CD4-positive, alpha-beta T cell treated with Interleukin-15 for 1 hour (primary cell): ENCODE results near the gene METTL23.
A peak's percentile ranks its signal among the peaks of the same experiment; 100 is the strongest.
"Not testable (repeated sequence)": the region's sequence is repeated elsewhere in the genome, so short reads cannot be mapped to it uniquely, and the experiment has no call there.

Experiments
- DNase-seq: peaks from one replicate; pipeline ENCODE4 v3.0.0-alpha.2; 2020

Gene METTL23

DNA sequence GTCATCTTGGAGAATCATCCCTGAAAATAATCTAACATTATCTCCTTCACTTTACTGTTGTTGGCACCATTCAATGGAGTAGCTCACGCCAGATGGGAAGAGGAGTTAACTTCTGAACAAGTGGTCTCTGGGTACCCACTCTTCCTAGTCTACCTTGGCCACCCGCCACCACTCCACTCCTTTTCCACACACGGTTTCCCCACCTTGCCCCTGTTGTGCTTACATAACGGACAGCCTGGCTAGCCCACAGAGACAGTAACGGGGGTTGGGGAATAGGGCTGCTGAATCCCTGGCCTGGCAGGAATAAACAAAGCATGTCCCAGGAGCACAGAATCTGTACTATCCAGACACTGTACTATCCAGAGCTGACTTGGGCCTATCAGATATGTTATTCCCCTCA is 12.3 kb upstream of the METTL23 start:
- DNase-seq, result no peak

GRCh38 chr17:76714822-76715495 is 11.7 kb upstream of the METTL23 start:
- DNase-seq, result peak; percentile 60

DNA sequence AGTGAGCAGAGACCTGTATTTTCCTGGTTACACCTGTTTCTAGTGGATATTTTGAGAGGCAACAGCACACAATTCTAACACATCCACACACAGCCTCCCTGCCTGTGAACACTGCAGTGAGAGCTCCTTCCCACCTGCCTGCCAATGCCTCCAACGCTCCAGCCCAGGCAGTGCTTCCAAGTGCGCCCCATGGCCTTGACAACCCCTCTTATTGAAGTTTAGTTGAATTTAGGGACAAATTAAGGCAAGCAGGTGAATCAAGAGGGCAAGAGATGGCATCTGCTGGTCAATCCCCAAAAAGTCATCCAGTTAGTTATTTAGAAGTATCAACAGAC is 11.2 kb upstream of the METTL23 start:
- DNase-seq, result no peak

GRCh38 chr17:76716146-76716838 is 10.3 kb upstream of the METTL23 start:
- DNase-seq, result peak; percentile 89

DNA sequence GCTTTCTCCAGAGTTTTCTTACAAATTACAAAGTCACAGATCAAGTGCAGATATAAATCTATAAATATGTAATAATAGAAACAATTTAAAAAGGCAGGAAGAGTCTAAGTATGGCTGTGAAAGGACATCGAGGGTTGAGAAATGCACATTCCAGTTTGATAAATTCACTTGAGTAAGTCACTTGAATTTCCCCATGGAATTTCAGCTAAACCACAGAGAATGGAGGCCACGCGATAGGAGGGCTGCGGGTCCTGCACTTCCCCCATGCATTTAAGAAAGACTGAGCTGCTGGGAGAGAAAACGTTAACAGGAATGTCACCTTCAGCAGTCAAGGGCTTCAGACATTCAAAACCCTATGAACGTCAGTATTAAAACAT is 9.8 kb upstream of the METTL23 start:
- no peak for DNase-seq

DNA sequence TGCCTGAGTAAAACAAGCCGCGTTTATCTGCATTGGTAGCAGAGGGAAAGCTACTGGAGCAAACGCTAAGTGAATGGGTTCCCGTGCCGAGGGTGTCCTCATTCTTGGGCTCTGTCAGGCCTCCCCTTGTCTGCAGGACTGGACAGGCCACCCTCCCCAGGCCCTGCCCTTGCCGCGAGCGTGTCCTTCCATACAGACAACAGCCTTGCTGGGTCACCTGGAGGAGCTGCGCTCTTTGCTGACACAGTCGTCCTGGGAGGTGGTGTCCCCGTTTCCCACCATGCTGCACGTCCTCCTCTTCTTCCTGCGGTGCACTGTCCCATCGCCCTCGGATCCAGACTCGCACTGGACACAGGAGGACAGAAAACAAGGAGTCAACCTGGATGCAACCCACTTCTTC is 8.1 kb upstream of the METTL23 start:
- no peak for DNase-seq

DNA sequence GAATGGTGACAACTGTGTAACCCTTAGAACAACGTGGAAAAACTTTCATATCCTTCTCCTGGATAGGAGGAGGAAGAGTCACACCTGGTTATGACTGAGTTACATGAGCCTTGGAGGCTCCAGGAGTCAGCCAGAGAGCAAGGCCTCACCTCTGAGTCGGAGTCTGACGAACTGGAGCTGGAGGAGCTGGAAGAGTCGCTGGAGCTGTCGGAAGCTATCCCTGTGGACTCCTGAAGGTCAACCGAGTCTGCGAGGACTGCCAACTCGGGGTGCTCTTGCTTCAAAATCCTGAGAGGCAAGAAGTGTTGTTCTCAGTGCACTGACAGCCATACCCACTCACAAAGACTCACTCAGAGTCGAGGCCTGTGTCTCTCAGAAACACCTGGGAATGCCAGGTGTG is 6.4 kb upstream of the METTL23 start:
- DNase-seq, result no peak

- no peak for DNase-seq
Observed at GRCh38 chr17:76720941-76721340, 5.7 kb upstream of the METTL23 start.

DNA sequence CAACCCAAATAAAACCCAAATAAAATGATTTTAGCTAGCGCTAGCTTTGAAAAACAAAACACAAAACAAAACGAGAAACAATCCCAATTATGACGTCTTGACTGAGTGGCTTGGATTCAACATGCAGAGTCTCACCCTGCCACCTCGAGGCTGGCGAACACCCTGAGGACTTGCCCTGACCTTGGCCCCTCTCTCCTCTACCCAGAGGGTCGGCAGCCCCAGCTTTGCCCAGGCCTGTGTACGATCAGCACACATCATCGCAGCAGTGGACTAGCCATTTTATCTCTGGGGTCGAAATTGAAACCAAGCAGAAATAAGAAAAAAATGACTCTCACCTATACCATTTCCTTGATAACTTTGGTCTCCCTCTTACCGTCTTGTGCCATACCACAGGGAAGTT is 5.2 kb upstream of the METTL23 start:
- DNase-seq, result no peak

DNA sequence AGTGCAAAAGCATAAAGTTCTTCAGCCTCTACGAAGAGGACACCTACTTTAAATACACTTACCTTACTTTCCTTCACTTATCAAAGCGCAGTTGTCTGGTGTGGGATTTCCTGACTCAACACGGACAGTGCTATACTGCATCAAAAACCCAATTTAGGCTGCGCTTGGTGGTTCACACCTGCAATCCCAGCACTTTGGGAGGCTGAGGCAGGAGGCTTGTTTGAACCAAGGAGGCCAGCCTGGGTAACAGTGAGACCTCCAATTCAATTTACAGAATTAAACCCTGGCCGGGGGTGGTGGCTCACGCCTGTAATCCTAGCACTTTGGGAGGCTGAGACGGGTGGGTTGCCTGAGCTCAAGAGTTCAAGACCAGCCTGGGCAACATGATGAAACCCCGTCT is 4.4 kb upstream of the METTL23 start:
- DNase-seq, result no peak

- DNase-seq, result not testable (repeated sequence)
Observed at GRCh38 chr17:76722977-76723376, 3.7 kb upstream of the METTL23 start.

- DNase-seq, result no peak
Observed at GRCh38 chr17:76723812-76724211, 2.8 kb upstream of the METTL23 start.

GRCh38 chr17:76725580-76726230 is 934 bp upstream of the METTL23 start:
- peak; percentile 79 for DNase-seq

- DNase-seq, result peak; percentile 97
Observed at GRCh38 chr17:76726231-76726775, 336 bp upstream of the METTL23 start, which contains the start of gene JMJD6. TSS of gene JMJD6 (minus strand) at chr17:76726606. CDS start at chr17:76726475, 131 bp downstream.

GRCh38 chr17:76727745-76728456 is 1.3 kb downstream of the METTL23 start:
- DNase-seq, result no peak

DNA sequence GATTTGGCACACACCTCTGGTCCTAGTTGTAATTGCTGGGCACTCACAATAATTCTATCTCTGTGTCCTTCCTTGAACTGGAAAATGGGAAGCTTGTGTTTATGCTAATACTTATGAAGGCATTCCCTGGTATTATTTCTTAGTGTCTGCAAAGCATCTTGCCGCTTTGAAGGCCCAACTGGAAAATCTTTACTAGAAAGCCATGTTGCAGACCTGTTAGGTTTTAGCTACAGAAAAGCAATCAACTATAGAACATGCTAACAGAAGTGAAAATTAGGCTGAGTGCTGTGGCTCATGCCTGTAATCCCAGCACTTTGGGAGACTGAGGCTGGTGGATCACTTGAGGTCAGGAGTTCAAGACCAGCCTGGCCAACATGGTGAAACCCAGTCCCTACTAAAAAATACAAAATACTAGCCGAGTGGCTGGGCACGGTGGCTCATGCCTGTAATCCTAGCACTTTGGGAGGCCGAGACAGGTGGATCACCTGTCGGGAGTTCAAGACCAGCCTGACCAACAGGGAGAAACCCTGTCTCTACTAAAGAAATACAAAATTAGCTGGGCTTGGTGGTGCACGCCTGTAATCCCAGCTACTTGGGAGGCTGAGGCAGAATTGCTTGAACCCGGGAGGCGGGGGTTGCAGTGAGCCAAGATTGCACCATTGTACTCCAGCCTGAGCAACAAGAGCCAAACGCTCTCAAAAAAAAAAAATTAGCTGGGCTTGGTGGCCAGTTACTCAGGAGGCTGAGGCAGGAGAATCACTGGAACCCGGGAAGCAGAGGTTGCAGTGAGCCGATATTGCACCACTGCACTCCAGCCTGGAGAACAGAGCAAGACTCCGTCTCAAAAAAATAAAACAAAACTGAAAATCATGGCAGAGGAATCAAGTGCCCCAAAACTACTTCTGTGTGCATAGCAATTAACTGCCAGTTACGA is 5.4 kb downstream of the METTL23 start:
- DNase-seq, result not testable (repeated sequence)

DNA sequence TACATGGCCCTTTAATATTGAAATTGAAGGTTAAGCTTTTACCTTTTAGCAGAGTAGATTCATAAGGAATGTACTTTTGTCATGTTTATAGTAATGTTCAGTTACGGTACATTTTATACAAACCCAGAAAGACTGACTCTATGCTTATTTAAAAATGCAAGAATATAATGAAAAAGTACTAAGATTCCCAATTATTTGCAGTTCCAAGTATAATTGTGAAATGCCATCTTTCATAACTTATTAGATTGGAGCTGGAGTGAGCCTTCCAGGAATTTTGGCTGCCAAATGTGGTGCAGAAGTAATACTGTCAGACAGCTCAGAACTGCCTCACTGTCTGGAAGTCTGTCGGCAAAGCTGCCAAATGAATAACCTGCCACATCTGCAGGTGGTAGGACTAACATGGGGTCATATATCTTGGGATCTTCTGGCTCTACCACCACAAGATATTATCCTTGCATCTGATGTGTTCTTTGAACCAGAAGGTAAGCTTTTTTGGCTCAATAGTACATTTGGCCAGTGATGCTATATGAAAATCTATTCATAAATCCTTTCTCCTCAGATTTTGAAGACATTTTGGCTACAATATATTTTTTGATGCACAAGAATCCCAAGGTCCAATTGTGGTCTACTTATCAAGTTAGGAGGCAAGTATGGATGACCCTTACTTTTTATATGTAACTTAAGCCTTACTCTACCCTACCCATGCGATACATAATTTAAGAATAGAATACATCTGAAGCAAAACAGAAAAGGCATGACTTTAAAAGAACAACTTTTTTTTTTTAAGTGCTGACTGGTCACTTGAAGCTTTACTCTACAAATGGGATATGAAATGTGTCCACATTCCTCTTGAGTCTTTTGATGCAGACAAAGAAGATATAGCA is 6.3 kb downstream of the METTL23 start:
- no peak for DNase-seq

- DNase-seq, result no peak
Observed at GRCh38 chr17:76733618-76733957, 6.9 kb downstream of the METTL23 start.

DNA sequence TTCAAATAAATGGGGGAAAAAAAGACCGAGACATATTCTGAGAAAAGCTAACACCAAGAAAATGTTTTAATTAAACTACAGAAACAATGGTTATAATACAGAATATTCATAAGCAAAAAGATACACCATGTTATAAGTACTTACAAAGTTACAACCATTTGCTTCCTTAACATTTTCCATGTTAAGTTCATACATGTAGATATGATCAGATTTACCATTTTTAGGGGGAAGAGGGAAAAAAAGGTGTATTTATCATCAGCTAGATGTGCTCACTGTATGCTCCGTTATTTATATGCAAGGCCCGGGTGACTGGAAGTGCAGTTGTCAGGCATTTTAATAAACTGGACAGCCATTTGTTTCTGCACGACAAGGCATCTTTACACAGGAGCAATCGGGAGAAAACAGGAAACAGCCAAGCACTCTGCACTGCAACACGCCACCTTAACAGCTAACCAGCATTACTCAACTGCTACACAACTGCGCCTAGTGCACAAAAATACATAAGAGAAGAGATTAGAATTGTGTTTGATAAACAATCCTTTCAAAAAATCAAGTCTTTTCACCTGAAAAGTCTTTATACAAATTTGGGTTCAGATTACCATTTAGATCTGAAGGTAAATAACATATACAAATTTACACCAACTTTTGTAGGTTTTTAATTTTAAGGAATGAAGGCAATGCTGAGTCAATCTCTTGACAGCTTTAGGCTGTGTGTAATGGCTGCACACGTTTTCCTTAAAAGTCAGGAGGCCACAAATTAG is 7.6 kb downstream of the METTL23 start:
- DNase-seq, result no peak

- no peak for DNase-seq
Observed at GRCh38 chr17:76735006-76735405, 8.4 kb downstream of the METTL23 start.
